ENCODE measurements around the gene AGTPBP1.
A peak's percentile ranks its signal among the peaks of the same experiment; 100 is the strongest.
"Not testable (repeated sequence)": the region's sequence is repeated elsewhere in the genome, so short reads cannot be mapped to it uniquely, and the experiment has no call there.

The AGTPBP1 gene

GRCh38 chr9:85600675-85601263, 141.0 kb downstream of the AGTPBP1 start:
- Histone ChIP-seq H3K27ac (ENCODE audit: low read depth, low read length) (no peak overlapping the region), H2AFZ (ENCODE audit: low read length, unreplicated experiment) (no peak overlapping the region), H3K4me3 (ENCODE audit: low read depth, low read length) (no peak overlapping the region), H3K4me1 (ENCODE audit: control insufficient read depth, insufficient read depth, low read length, unreplicated experiment) (no peaks in the 10 kb centered on the region), H3K79me2 (ENCODE audit: control insufficient read depth, insufficient read depth, low read length, unreplicated experiment) (no peaks in the 10 kb centered on the region), H3K36me3 (ENCODE audit: insufficient read depth, low read length) (no peaks in the 10 kb centered on the region), H3K27me3 (ENCODE audit: insufficient read depth, low read length) (no peaks in the 10 kb centered on the region)

GRCh38 chr9:85599540-85600105, 142.1 kb downstream of the AGTPBP1 start:
- Histone ChIP-seq H3K27me3 (ENCODE audit: insufficient read depth, low read length) (no peaks in the 10 kb centered on the region), H3K79me2 (ENCODE audit: control insufficient read depth, insufficient read depth, low read length, unreplicated experiment) (no peaks in the 10 kb centered on the region), H3K4me1 (ENCODE audit: control insufficient read depth, insufficient read depth, low read length, unreplicated experiment) (no peaks in the 10 kb centered on the region), H3K27ac (ENCODE audit: low read depth, low read length) (no peak overlapping the region), H3K36me3 (ENCODE audit: insufficient read depth, low read length) (no peaks in the 10 kb centered on the region), H3K4me3 (ENCODE audit: low read depth, low read length) (no peak overlapping the region), H2AFZ (ENCODE audit: low read length, unreplicated experiment) (no peak overlapping the region)

- Histone ChIP-seq H3K27me3 (ENCODE audit: insufficient read depth, low read length) (no peaks in the 10 kb centered on the region), H2AFZ (ENCODE audit: low read length, unreplicated experiment) (no peak overlapping the region), H3K4me1 (ENCODE audit: control insufficient read depth, insufficient read depth, low read length, unreplicated experiment) (peaks cover 6% of the 10 kb centered on the region), H3K4me3 (ENCODE audit: low read depth, low read length) (no peak overlapping the region), H3K79me2 (ENCODE audit: control insufficient read depth, insufficient read depth, low read length, unreplicated experiment) (no peaks in the 10 kb centered on the region), H3K36me3 (ENCODE audit: insufficient read depth, low read length) (no peaks in the 10 kb centered on the region), H3K27ac (ENCODE audit: low read depth, low read length) (no peak overlapping the region)
Observed at GRCh38 chr9:85594316-85594715, 147.4 kb downstream of the AGTPBP1 start.

GRCh38 chr9:85586684-85587083, 155.1 kb downstream of the AGTPBP1 start:
- peaks cover 6% of the 10 kb centered on the region for H3K4me1 ChIP-seq (ENCODE audit: control insufficient read depth, insufficient read depth, low read length, unreplicated experiment)
- no peaks in the 10 kb centered on the region for H3K27me3 ChIP-seq (ENCODE audit: insufficient read depth, low read length)
- H3K27ac ChIP-seq (ENCODE audit: low read depth, low read length): no peak overlapping the region
- H3K4me3 ChIP-seq (ENCODE audit: low read depth, low read length): no peak overlapping the region
- H3K36me3 ChIP-seq (ENCODE audit: insufficient read depth, low read length): no peaks in the 10 kb centered on the region
- H3K79me2 ChIP-seq (ENCODE audit: control insufficient read depth, insufficient read depth, low read length, unreplicated experiment): no peaks in the 10 kb centered on the region
- H2AFZ ChIP-seq (ENCODE audit: low read length, unreplicated experiment): no peak overlapping the region

- Histone ChIP-seq H3K27me3 (ENCODE audit: insufficient read depth, low read length) (no peaks in the 10 kb centered on the region), H3K79me2 (ENCODE audit: control insufficient read depth, insufficient read depth, low read length, unreplicated experiment) (no peaks in the 10 kb centered on the region), H3K27ac (ENCODE audit: low read depth, low read length) (no peak overlapping the region), H3K4me1 (ENCODE audit: control insufficient read depth, insufficient read depth, low read length, unreplicated experiment) (no peaks in the 10 kb centered on the region), H3K36me3 (ENCODE audit: insufficient read depth, low read length) (no peaks in the 10 kb centered on the region), H2AFZ (ENCODE audit: low read length, unreplicated experiment) (no peak overlapping the region), H3K4me3 (ENCODE audit: low read depth, low read length) (no peak overlapping the region)
Observed at GRCh38 chr9:85577353-85577952, 164.3 kb downstream of the AGTPBP1 start.

- no peaks in the 10 kb centered on the region for H3K4me1 ChIP-seq (ENCODE audit: control insufficient read depth, insufficient read depth, low read length, unreplicated experiment)
Observed at GRCh38 chr9:85575868-85576267, 165.9 kb downstream of the AGTPBP1 start.

GRCh38 chr9:85573546-85573945, 168.2 kb downstream of the AGTPBP1 start:
- not testable (repeated sequence) for H2AFZ ChIP-seq (ENCODE audit: low read length, unreplicated experiment); H3K4me3 ChIP-seq (ENCODE audit: low read depth, low read length); H3K27me3 ChIP-seq (ENCODE audit: insufficient read depth, low read length); H3K27ac ChIP-seq (ENCODE audit: low read depth, low read length); H3K79me2 ChIP-seq (ENCODE audit: control insufficient read depth, insufficient read depth, low read length, unreplicated experiment); H3K36me3 ChIP-seq (ENCODE audit: insufficient read depth, low read length)
- H3K4me1 ChIP-seq (ENCODE audit: control insufficient read depth, insufficient read depth, low read length, unreplicated experiment): peaks cover 13% of the 10 kb centered on the region

More at GRCh38 chr9:85575868-85576267, 165.9 kb downstream of the AGTPBP1 start:
- Histone ChIP-seq H3K4me3 (ENCODE audit: low read depth, low read length) (no peak overlapping the region), H3K27ac (ENCODE audit: low read depth, low read length) (no peak overlapping the region), H2AFZ (ENCODE audit: low read length, unreplicated experiment) (no peak overlapping the region), H3K36me3 (ENCODE audit: insufficient read depth, low read length) (no peaks in the 10 kb centered on the region), H3K27me3 (ENCODE audit: insufficient read depth, low read length) (no peaks in the 10 kb centered on the region), H3K79me2 (ENCODE audit: control insufficient read depth, insufficient read depth, low read length, unreplicated experiment) (no peaks in the 10 kb centered on the region)

GRCh38 chr9:85572917-85573316, 168.8 kb downstream of the AGTPBP1 start:
- H3K36me3 ChIP-seq (ENCODE audit: insufficient read depth, low read length); H3K79me2 ChIP-seq (ENCODE audit: control insufficient read depth, insufficient read depth, low read length, unreplicated experiment); H2AFZ ChIP-seq (ENCODE audit: low read length, unreplicated experiment): not testable (repeated sequence)

GRCh38 chr9:85569988-85570387, 171.8 kb downstream of the AGTPBP1 start:
- Histone ChIP-seq H2AFZ (ENCODE audit: low read length, unreplicated experiment) (no peak overlapping the region), H3K4me3 (ENCODE audit: low read depth, low read length) (no peak overlapping the region), H3K27me3 (ENCODE audit: insufficient read depth, low read length) (no peaks in the 10 kb centered on the region), H3K36me3 (ENCODE audit: insufficient read depth, low read length) (no peaks in the 10 kb centered on the region), H3K79me2 (ENCODE audit: control insufficient read depth, insufficient read depth, low read length, unreplicated experiment) (no peaks in the 10 kb centered on the region), H3K4me1 (ENCODE audit: control insufficient read depth, insufficient read depth, low read length, unreplicated experiment) (peaks cover 13% of the 10 kb centered on the region), H3K27ac (ENCODE audit: low read depth, low read length) (peak overlapping the region; percentile 39; the same call in 1 of the 2 replicates)

More at GRCh38 chr9:85572917-85573316, 168.8 kb downstream of the AGTPBP1 start:
- not testable (repeated sequence) for H3K4me3 ChIP-seq (ENCODE audit: low read depth, low read length); H3K27me3 ChIP-seq (ENCODE audit: insufficient read depth, low read length); H3K27ac ChIP-seq (ENCODE audit: low read depth, low read length)
- H3K4me1 ChIP-seq (ENCODE audit: control insufficient read depth, insufficient read depth, low read length, unreplicated experiment): peaks cover 13% of the 10 kb centered on the region

- no peak overlapping the region for H3K27ac ChIP-seq (ENCODE audit: low read depth, low read length)
- no peak overlapping the region for H3K4me3 ChIP-seq (ENCODE audit: low read depth, low read length)
- H3K27me3 ChIP-seq (ENCODE audit: insufficient read depth, low read length): no peaks in the 10 kb centered on the region
- no peaks in the 10 kb centered on the region for H3K4me1 ChIP-seq (ENCODE audit: control insufficient read depth, insufficient read depth, low read length, unreplicated experiment)
- H2AFZ ChIP-seq (ENCODE audit: low read length, unreplicated experiment): no peak overlapping the region
- H3K79me2 ChIP-seq (ENCODE audit: control insufficient read depth, insufficient read depth, low read length, unreplicated experiment): no peaks in the 10 kb centered on the region
- H3K36me3 ChIP-seq (ENCODE audit: insufficient read depth, low read length): no peaks in the 10 kb centered on the region
Observed at GRCh38 chr9:85559526-85559925, 182.2 kb downstream of the AGTPBP1 start.

- H2AFZ ChIP-seq (ENCODE audit: low read length, unreplicated experiment): no peak overlapping the region
- no peaks in the 10 kb centered on the region for H3K4me1 ChIP-seq (ENCODE audit: control insufficient read depth, insufficient read depth, low read length, unreplicated experiment)
- H3K4me3 ChIP-seq (ENCODE audit: low read depth, low read length): no peak overlapping the region
- no peak overlapping the region for H3K27ac ChIP-seq (ENCODE audit: low read depth, low read length)
- H3K36me3 ChIP-seq (ENCODE audit: insufficient read depth, low read length): no peaks in the 10 kb centered on the region
- H3K79me2 ChIP-seq (ENCODE audit: control insufficient read depth, insufficient read depth, low read length, unreplicated experiment): no peaks in the 10 kb centered on the region
- H3K27me3 ChIP-seq (ENCODE audit: insufficient read depth, low read length): no peaks in the 10 kb centered on the region
Observed at GRCh38 chr9:85554349-85554748, 187.4 kb downstream of the AGTPBP1 start.
